Measurements from ENCODE around the gene MAP3K3.

DNA sequence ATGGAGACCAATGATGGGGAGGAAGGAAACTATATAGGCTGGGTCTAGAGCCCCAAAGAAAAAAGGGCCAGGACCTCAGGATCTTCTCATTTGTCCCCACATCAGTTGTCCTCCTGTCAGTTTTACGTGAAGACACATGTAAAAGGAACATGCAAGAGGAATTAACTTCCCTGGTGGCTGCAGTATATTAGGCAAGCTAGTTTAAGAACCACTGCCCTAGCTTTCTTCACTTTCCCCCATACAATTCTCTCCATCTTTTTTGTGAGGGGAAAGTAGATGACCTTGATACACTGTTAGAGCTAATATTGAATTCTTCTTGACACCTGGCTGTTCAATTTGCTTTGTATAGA, 2.3 kb downstream of the MAP3K3 start:
- TF ChIP-seq, protein P1, sequence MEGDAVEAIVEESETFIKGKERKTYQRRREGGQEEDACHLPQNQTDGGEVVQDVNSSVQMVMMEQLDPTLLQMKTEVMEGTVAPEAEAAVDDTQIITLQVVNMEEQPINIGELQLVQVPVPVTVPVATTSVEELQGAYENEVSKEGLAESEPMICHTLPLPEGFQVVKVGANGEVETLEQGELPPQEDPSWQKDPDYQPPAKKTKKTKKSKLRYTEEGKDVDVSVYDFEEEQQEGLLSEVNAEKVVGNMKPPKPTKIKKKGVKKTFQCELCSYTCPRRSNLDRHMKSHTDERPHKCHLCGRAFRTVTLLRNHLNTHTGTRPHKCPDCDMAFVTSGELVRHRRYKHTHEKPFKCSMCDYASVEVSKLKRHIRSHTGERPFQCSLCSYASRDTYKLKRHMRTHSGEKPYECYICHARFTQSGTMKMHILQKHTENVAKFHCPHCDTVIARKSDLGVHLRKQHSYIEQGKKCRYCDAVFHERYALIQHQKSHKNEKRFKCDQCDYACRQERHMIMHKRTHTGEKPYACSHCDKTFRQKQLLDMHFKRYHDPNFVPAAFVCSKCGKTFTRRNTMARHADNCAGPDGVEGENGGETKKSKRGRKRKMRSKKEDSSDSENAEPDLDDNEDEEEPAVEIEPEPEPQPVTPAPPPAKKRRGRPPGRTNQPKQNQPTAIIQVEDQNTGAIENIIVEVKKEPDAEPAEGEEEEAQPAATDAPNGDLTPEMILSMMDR (IDR thresholded peaks at IDR 0.05 in 4 of 5, conservative IDR thresholded peaks at IDR 0.05 in 1 of 5), result no peak
- no peak for TF ChIP-seq POLR2A (IDR thresholded peaks at IDR 0.05)

All from gastrocnemius medialis (tissue), 4 donors.